ENCODE measurements around the gene RAB3IL1.

DNA sequence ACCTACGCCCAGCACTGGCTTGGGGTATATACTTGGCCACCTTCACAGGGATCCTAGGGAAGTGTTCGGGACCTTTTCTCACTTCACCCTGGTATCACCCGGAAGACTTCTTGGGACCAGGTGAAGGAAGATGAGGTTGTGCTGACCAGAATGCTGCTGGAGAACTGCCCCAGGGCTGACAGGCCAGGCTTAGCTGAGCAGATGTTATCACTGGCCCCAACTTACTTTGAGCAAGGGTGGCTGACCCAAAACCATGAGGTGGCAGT is 45.6 kb upstream of the RAB3IL1 start:
- no peak for TF ChIP-seq POLR2A (IDR thresholded peaks at IDR 0.05)
- TF ChIP-seq, protein P1, sequence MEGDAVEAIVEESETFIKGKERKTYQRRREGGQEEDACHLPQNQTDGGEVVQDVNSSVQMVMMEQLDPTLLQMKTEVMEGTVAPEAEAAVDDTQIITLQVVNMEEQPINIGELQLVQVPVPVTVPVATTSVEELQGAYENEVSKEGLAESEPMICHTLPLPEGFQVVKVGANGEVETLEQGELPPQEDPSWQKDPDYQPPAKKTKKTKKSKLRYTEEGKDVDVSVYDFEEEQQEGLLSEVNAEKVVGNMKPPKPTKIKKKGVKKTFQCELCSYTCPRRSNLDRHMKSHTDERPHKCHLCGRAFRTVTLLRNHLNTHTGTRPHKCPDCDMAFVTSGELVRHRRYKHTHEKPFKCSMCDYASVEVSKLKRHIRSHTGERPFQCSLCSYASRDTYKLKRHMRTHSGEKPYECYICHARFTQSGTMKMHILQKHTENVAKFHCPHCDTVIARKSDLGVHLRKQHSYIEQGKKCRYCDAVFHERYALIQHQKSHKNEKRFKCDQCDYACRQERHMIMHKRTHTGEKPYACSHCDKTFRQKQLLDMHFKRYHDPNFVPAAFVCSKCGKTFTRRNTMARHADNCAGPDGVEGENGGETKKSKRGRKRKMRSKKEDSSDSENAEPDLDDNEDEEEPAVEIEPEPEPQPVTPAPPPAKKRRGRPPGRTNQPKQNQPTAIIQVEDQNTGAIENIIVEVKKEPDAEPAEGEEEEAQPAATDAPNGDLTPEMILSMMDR (IDR thresholded peaks at IDR 0.05), result no peak
